HG02678 (cell line): Measurements from ENCODE around the gene CAMK2B.

ENCODE experiments used
- ATAC-seq: cut with Tn5 transposase; IDR thresholded peaks from one replicate; pipeline ENCODE4 v1.9.1; 2021; ENCODE audit warnings: mild to moderate bottlenecking, moderate library complexity; ENCODE audit not compliant: unreplicated experiment

The CAMK2B gene

DNA sequence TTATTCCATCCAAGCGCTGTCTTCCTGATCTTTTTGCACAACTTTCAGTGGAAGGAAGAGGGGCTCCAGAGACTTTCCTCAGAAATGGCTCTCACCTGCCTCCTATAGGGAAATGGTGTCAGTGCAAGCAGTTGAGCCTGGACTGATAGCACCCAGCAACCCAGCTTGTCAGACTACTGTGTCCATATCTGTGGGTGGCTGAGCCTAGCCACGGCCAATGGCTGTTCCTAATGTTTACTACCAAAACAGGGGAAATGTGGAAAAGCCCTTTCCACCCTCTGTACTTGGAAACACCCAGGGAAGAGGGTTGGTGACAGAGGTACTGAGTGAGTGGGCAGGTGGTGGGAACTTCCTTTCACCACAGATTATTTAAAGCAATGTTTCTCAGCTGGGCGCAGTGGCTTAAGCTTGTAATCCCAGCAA is 128.9 kb downstream of the CAMK2B start:
- ATAC-seq = no peak

DNA sequence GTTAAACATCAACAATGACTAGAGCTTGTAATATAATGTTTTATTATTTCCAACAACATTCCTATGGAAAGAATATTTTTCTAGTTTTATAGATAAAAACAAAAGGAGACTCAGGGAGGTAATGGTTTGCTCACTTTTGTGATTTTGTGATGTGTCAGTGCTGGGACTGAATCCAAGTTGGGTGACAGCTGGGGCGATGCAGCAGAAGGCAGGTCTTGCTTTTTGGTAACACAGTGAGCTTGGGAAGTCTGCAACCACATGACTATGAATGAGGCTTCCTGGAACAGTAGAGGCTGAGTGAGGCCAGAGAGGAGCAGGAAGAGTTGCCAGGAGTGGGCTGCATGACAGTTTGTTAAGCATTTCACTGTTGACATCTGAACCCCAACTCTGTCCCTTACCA is 129.5 kb downstream of the CAMK2B start:
- ATAC-seq = no peak

DNA sequence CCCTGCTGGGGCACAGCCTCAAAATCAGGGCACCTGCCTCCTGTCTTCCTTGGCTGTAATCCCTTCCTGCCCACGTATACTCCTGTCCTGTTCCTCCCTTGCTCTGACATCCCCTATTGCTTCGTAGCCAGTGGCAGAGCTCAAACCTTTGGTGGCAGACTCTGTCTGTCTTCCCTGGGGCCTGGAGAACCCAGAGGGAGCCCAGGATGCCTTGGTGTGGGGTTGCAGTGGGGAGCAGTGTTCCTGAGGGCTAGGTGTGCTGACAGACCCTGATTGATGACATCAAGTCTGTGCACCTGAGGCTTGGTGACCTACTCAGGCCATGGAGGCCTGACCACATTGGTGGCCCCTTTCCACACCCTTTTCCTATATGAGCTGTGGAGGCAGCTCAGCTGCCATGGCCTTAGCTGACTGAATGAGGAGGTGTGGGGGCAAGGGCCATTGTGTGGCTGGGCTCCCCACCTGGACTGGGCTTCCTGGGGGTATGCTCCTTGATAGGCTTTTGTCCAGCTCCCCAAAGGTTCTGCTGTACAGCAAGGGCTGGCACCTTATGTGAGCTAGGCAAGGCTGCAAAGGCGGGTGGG is 130.7 kb downstream of the CAMK2B start:
- no peak for ATAC-seq

DNA sequence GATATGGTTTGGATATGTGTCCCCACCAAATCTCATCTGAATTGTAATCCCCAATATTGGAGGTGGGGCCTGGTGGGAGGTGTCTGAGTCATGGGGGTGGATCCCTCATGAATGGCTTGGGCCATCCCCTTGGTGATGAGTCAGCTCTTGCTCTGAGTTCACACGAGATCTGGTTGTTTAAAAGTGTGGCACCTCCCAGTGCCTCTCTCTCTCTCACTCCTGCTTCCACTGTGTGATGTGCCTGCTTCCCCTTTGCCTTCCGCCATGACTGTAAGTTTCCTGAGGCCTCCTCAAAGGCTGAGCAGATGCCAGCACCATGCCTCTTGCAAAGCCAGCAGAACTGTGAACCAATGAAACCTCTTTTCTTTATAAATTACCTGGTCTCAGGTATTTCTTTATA is 131.3 kb downstream of the CAMK2B start:
- no peak for ATAC-seq

DNA sequence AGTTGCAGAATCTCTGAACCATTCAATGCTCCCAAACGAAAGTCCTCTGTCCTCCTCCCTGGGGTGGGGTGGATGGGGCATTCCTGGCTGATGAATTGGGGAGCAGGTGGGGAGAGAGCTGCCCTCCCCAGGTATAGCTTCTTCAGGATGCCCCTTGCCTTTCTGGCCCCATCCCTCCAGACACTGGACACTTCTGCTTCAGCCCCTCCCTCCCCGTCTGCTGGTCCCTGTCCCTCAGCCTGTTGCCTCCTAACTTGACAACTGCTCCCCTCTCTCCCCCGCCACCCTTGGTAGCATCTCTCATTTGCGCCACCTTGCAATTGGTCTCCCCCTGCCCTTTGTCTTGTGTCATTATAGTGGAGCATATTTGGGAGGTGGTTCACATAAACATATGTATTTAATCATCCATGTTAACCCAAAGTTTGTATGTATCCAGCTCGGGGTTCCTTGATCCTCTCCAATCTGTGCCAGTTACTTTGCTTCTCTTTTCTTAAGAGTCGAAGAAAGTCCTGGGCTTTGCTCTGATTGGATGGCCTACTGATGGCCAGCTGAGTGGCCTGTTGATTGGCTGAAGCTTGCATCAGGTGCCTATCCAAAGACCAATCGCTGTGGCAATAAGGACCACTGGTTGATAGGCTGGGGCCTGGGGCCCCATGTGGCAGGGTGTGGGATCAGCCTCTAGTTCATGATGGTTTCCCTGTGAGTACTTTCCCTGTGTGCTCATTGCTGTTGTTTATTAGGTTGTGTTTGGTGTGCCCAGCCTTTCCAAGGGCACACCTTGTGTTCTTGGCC is 132.2 kb downstream of the CAMK2B start:
- no peak for ATAC-seq

DNA sequence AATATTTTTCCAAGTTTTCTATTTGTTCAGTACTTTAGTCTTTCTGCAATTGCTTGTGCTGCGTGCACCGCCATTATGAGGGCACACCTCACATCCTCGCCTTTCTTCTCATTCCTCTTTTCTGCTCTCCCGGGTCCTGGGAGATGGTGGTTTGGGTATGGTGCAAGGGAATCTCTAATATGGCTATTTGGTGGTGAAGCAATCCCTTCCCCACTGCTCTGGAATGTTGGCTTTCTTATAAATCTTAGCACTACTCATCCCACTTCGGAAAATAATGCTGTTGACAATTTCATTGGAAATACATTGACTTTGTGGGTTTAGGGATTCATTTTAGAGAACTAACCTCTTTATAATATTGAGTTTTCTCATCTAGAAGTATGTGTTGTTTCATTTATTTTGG is 134.2 kb downstream of the CAMK2B start:
- no peak for ATAC-seq

DNA sequence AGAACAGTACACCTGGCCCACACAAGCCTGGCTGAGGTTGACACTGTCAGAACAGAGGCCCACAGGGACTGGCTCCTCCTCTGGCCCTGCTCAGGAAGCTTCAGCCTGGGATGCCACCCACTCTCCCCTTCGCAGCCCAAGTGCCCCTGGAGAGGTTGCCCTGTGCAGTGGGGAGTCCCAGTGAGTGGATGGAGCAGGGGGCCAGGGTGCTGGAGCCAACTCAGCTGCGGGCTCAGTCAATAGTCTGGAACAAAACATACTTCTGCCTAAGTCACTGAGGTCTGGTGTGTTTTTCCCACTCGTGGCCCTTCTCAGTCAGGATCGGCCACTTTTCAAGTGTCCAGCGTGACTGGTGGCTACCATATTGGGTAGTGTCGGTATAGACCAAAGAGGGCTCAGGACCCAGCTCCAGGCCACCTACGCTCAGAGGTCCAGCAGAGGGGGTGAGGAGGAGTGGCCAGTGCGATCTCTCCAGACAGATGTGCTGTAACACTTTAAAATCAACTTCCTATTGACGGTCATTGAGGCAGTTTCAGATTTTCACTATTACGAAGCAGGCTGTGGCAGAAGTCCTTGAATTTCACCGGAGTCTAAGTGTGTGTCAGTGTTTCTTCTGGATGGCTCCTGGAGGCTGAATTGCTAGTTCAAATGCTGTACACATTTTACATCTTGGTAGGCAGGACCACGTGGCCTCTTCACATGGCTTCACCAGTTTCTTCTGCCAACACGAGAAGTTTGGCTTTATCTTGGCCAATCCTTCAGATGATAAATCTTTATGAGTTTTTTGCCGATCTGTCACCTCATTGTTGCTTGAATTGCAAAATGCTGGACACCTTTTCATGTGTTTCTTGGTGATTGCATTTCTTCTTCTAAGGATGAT is 135.2 kb downstream of the CAMK2B start:
- no peak for ATAC-seq

DNA sequence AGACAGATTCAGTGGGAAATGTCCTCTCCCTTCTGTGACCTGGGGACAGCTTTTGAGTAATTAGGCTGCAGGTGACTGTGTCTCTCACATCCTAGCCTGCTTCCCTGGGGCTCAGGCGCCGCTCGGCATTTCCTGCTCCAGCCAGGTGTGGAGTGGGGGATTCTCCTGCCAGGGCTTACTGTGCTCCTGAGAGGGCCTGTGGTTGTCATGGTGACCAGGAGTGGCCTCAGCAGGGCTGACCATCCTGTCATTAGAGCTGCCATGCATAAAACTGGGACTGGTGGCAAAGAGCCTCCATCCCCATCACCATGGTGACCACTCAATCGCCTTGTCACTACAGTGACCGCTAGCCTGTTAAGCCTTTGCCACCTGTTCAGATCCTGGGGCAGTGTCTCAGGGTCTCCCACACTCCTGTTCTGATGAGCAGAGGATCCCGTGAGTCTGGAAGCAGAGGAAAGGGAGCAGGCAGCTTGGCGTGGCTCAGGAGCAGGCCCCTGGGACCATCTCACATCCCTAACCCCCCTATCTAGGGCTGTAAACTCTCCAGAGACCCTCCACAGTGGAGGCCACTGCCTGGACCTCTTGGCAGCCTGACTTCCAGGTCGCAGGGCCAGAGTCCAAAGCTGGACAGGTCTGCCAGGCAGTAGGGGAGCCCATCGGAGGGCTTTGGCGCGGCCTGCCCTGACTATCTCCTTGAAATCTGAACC is 136.0 kb downstream of the CAMK2B start, which contains the start of gene GCK:
TSS of gene GCK (minus strand) at position 154 of the 707 bp plus-strand sequence. CDS start 486 bp downstream, outside the sequence.
- ATAC-seq = no peak

DNA sequence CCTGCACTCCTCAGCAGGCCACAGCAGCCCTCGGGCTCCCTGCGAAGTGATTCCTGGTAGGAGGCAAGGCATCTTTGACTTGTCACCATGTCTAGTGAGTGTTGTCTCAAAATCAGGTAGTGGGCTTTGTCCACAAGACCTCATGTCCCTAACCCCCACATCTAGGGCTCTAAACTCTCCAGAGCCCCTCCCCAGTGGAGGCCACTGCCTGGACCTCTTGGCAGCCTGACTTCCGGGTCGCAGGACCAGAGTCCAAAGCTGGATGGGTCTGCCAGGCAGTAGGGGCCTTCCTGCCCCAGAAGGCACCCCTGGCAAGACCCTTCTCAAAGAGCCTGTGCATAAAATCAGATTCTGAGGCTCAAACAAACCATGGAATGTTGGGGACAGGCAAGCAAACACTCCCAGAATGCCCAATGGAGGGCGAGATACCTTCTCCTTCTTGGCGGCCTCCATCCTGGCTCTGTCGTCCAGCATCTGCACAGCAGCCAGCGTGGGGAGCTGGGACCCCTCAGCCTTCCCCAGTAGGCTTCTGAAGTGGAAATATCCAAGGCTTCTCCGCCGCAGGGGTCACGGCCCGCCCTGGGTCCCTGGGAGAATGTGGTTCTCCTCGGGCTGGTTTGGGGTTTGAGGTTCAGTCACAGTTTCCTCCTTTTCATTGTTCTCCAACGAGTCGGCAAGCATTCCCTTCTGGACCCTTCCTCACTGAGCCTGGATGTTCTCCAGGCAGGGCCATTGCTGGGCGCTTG is 136.7 kb downstream of the CAMK2B start:
- no peak for ATAC-seq

DNA sequence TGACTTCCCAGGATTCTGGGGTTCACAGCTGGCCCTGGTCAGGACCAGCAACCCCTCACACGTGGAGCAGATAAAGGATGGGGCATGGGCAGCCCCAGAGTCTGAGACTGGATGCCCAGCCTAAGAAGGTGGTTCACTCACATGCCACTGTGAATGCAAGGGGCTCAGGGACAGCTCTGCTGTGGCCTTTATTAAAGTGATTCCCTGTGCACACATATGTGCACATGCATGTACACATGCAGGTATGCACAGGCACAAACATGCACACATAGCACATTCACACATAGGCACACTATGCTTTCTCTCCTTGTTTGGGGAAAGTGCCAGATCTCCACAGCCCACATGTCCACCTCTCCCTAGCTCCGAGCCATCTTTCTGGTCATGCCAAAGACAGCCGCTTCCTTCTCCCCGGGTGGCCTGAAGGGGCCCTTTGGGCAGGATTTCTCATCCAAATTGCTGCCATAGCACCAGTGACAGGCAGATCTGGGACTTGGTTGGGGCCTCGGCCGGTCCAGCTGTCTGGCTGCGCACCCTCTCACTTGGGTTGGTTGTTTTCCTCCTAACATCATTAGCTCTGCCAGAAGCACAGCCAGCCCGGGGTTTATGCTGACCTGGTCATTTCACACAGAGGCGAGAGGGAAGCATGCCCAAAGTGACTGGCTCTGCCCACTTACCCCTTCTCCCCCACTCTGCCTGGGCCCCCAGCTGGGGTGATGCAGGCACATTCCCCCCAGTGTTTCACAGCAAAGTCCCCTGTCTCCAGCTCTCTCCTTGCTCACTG is 137.6 kb downstream of the CAMK2B start:
- no peak for ATAC-seq

DNA sequence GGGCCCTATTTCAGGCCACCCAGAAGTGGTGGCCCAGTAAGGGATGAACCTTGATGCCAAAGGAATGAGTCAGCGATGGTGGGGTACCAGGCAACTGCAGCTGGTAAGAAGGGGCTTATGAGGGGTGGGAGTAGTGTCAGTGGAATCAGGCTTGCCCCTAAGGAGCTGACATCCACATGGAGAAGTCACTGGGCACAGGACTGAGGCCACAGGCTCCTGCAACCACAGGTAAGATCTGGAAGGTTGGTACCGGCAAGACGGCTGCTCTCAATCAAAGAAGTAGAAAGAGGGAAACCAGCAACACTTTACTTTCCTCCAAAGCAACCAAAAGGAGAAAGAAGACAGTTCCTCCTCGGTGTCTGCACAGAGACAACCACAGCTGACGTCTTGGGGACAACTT is 138.7 kb downstream of the CAMK2B start:
- ATAC-seq = no peak

DNA sequence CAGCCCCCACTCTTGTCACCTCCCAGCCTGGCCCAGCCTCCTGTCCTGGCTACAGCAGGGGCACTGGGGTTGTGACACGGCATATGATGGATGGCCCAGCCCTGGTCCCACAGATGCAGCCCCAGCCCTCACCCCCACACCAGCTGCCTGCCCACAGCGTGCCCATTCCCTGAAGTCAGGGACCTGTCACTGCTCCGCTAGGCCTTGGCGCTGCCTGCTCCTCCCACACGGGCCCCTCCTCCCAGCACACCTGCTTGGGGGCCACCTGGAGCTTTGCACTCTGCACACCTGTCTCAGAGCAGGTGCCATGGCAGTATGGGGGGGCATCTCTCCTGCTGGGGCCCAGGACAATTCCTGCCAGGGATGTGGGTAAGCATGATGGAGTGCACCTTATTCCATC is 139.7 kb downstream of the CAMK2B start:
- no peak for ATAC-seq

DNA sequence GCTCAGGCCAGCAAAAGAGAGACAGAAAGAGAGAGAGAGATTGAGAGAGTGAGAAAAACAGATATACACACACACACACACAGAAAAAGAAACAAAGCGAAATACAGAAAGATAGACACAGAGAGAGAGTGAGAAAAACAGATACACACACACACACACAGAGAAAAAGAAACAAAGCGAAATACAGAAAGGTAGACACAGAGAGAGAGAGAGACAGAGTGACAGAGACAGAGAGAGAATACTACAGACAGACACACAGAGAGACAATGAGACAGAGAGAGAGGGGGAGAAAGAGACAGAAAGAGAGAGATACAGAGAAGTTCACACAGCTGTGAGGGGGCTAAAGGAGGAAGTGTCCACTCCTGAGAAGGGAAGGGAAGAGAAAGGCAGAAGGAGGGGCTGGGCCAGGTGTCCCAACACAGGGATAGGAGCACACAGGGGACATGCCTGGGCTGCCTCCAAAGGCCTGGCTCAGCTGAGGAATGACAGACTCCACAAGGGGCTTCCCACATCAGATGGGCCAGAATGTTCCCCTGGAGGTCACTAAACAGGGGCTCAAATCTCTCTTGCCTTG is 140.4 kb downstream of the CAMK2B start:
- ATAC-seq = no peak

DNA sequence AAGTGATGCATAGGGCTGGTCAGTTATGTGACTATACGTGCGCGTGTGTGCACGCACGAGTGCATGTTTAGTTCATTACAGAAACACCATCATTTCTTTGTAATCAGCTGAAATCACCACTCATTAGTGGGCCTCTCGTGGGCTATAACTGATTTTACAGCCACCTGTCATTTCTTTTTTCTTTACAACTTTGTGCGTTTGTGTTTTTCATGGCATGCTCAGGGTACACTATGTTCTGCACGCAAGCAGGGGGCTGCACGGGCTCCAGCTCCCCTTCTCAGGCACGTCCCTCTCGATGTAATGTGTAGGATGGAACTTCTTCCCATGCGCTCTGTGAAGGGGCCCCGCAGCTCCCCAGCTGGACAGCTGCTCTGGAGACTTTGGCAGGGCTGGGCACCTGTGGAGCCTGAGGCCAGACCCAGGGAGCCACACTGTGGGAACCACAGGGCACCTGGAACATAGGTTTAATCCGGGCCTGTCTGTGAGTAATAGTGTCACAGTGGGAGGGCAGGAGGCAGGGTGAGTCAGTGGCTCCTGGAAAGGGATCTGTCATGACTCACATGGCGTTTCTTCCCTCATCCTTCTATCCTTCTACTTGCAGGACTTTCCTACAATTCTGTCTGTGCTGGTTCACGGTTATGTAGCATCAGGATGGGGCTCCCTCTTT is 141.1 kb downstream of the CAMK2B start:
- no peak for ATAC-seq

DNA sequence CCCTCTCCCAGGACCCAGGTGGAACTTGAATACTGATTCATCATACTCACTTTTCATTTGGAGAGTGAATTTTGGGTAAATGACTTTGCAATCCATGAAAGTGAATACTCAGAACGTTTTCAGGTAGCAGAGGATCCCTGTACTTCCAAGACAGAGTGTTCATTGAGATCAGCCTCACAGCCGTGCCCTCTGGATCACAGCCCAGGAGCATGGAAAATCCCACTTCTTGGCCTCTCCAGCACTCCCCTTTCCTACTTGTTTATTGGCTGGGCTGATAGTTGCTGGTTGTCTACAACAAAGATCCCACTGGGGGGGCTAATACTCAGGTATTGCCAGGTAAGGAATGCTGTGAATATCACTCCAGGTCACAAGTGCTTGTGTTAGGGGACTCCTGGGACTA is 142.0 kb downstream of the CAMK2B start:
- no peak for ATAC-seq

DNA sequence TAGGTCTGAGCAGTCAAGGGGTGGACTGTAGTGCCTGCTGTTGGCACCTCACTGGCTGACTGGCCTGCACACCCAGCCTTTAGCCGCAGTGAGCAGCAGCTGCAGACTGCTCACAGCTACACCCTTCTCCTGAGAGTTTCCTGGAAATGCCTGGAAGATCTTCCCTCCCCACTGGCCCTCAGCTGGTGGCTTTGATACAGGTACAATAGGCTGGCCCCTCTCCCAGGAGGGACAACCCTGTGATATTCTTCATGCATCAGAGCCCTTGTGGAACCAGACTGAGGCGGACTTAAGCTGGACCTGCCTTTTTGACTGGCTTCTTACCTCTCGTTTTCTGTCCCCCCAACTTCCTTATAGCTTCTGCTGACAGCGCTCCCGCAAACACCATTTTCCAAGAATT is 142.6 kb downstream of the CAMK2B start:
- no peak for ATAC-seq

DNA sequence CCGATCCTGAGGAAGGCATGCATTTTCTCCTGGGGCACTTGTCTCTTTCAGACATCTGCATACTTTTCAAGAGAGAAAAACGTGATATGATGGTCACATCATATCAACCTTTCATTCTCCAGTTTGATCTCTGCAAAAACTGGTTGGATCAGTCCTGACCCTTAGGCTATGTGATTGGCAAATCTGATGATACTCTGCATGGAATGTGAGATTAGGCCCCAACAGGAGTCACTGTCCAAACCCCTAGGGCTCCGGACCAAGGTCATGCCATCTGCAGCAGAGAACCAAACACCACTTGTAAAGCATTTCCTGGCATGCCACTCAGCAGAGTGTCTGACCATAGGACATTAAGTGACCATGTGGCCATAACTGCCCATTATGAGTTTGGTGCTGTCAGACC is 144.8 kb downstream of the CAMK2B start:
- no peak for ATAC-seq

DNA sequence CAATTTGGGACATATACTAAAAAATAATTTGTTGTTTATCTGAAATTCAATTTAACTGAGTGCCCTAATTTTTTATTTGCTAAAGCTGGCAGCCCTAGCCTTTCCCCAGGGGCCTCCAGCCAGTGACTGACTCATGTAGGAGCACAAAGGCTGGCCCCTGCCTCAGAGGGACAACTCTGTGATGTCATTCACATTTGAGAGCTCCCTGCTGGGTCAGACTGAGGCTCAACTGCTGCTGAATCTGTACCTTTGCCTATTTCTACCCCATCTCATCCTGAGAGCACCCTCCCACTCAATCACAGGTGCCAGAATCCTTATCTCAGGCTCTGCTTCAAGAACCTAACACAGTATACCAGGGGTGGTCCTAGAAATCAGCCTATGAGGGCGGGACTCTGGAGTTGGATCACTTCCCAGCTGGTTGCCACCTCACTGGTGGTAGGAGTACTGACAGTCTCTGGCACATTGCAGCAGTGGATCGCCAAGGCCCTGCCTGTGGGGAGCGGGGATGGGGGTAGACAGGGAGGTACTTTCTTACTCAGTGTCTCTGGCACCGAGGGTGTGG is 147.7 kb downstream of the CAMK2B start:
- ATAC-seq = no peak
